ENCODE results near the gene SPECC1.

GRCh38 chr17:20299013-20299412 is 289.9 kb downstream of the SPECC1 start:
- TF ChIP-seq ZNF274 (IDR thresholded peaks at IDR 0.05; ENCODE audit: low read depth, low read length) (no peak), SUZ12 (IDR thresholded peaks at IDR 0.05; ENCODE audit: extremely low read depth, insufficient read depth, insufficient read length) (no peak), YY1 (IDR thresholded peaks at IDR 0.05; ENCODE audit: insufficient read depth, insufficient read length) (no peak)

All from NT2/D1 (cell line).